ENCODE results near the gene APOC3. TPM values are rescaled to one million over a fixed set of nuclear protein-coding genes. Genes with fewer than 3 reads are reported as not detected.

The APOC3 gene
- total and polyA plus RNA-seq, 2 of the 4 experiments (the other 2 are of a cell fraction), result not detected

DNA sequence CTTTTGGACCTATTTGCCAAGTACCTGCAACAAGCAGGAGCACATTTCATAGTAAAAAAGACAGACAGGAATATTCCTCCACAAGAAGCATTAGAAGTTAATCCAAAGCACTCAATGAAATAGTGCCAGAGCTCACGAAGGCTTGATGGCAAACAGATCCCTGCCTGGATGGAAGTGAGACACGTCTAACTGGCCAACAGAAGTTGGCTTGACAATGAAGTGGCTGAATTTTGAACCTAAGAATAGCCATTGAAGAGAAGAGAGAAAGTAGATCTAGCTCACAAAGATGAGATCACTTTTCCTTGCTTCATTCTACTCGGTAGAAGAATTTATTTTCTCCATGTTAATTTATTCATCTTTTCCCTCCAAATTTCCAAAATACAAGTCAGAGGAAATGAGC, 38.4 kb downstream of the APOC3 start:
- no peak overlapping the region for H3K27ac ChIP-seq (ENCODE audit: insufficient read depth, low read length)
- H3K9me3 ChIP-seq (ENCODE audit: control insufficient read depth, insufficient read depth, low read length), result no peaks in the 10 kb centered on the region
- H3K14ac ChIP-seq (replicated peaks; ENCODE audit: low read depth, low read length), result no peak overlapping the region
- no peaks in the 10 kb centered on the region for H3K27me3 ChIP-seq (ENCODE audit: control insufficient read depth, insufficient read depth, low read length)
- no peak overlapping the region for H2BK20ac ChIP-seq (ENCODE audit: low read depth, low read length)
- no peak overlapping the region for H4K91ac ChIP-seq (ENCODE audit: insufficient read depth, low read depth, low read length)
- H2BK5ac ChIP-seq (ENCODE audit: low read depth, low read length, poor library complexity, severe bottlenecking), result no peak overlapping the region
- no TSS peak for BruUV-seq (replicated peaks)
- H3K4ac ChIP-seq (ENCODE audit: low read depth, low read length), result no peak overlapping the region
- CTCF ChIA-PET, result interaction anchor here (0.7 kb wide), 1 partner anchor 12 kb away, joined by 3 read pairs; no protein-coding TSS in a partner anchor
- peaks cover 0 to 10% of the 10 kb centered on the region in 2 experiments; a peak in 3 of 4 replicates for H3K79me1 ChIP-seq (ENCODE audit: low read depth in 1 of 2, low read length in 2 of 2)
- H3K36me3 ChIP-seq (ENCODE audit: control insufficient read depth, insufficient read depth, low read length), result peaks cover 32% of the 10 kb centered on the region
- H4K8ac ChIP-seq (ENCODE audit: low read depth in 2 of 2, low read length in 2 of 2), result no peak overlapping the region
- H2AFZ ChIP-seq (replicated peaks; ENCODE audit: low read length, poor library complexity), result no peak overlapping the region
- in situ Hi-C loops (cut with MboI; ENCODE audit: low sequenced_read_pairs) (no loop called here), intact Hi-C loops (cut with micrococcal nuclease) (no loop called here), dilution Hi-C loops (cut with HindIII; ENCODE audit: low sequenced_read_pairs, unreplicated experiment) (no loop called here)
- H4K5ac ChIP-seq (ENCODE audit: low read depth, low read length), result no peak overlapping the region
- H3K56ac ChIP-seq (ENCODE audit: extremely low read depth, insufficient read depth, low read length), result no peak overlapping the region
- no peak overlapping the region for H3K4me3 ChIP-seq (ENCODE audit: insufficient read depth, low read depth, low read length)
- H3K23ac ChIP-seq (ENCODE audit: low read depth, low read length), result no peak overlapping the region
- no peak overlapping the region for H3K18ac ChIP-seq (ENCODE audit: low read depth, low read length)
- H2BK120ac ChIP-seq (ENCODE audit: low read depth, low read length), result no peak overlapping the region
- H2AK5ac ChIP-seq (ENCODE audit: low read depth, low read length), result no peak overlapping the region
- ATAC-seq (ENCODE audit: low read depth) (no peak), DNase-seq (no peak)
- no peak overlapping the region for H3K9ac ChIP-seq (ENCODE audit: low read depth, low read length)
- no peak overlapping the region for H2AK9ac ChIP-seq (replicated peaks; ENCODE audit: low read depth, low read length, poor library complexity)
- H3K9me1 ChIP-seq (ENCODE audit: insufficient read depth, low read length), result peaks cover 19% of the 10 kb centered on the region
- H3K4me2 ChIP-seq (ENCODE audit: low read depth, low read length), result no peak overlapping the region
- no peak for TF ChIP-seq RCOR1 (IDR thresholded peaks at IDR 0.05; ENCODE audit: insufficient replicate concordance, low read length)
- no peaks in the 10 kb centered on the region for H4K20me1 ChIP-seq (ENCODE audit: insufficient read depth, low read length)
- POLR2A ChIA-PET (ENCODE audit: unreplicated experiment), result no interaction called here
- H2BK15ac ChIP-seq (ENCODE audit: low read depth, low read length), result no peak overlapping the region
- peaks cover 5% of the 10 kb centered on the region; the same call in 1 of the 2 replicates for H3K4me1 ChIP-seq (ENCODE audit: control insufficient read depth, insufficient read depth, low read length)
- no CpG with 5 or more reads among the region's 3 CpGs for WGBS, 2 experiments (ENCODE audit: extremely low coverage in 2 of 2, insufficient read length in 1 of 2)
